SK-N-MC (cell line): ENCODE measurements around the gene RNU5B-1.
"Not testable (repeated sequence)": the region's sequence is repeated elsewhere in the genome, so short reads cannot be mapped to it uniquely, and the experiment has no call there.

Source experiments
- DNase-seq: peaks from one replicate; pipeline ENCODE4 v3.0.0-alpha.2; 2011; ENCODE audit warnings: low read depth, low spot score
- H3K27ac ChIP-seq: fragments of 200-600 bp; sonication (generic); 2 replicates; pipeline ENCODE4 v1.5.1; 2016; ENCODE audit warnings: mixed run types
- H3K36me3 ChIP-seq: fragments of 200-600 bp; sonication (generic); 2 replicates; pipeline ENCODE4 v1.6.1; 2017; ENCODE audit warnings: antibody characterized with exemption, low read length, mixed read lengths; ENCODE audit not compliant: insufficient read depth
- H3K4me3 ChIP-seq: fragments of 200-600 bp; sonication (generic); 2 replicates; pipeline ENCODE4 v1.5.1; 2016
- H3K9ac ChIP-seq: fragments of 200-600 bp; sonication (generic); 2 replicates; pipeline ENCODE4 v1.8.0; 2017; ENCODE audit warnings: mixed run types, mixed read lengths; ENCODE audit not compliant: insufficient read length
- H3K9me3 ChIP-seq: fragments of 200-600 bp; sonication (generic); 2 replicates; pipeline ENCODE4 v1.6.1; 2017; ENCODE audit warnings: low read depth, mild to moderate bottlenecking, antibody characterized with exemption, low read length, moderate library complexity, mixed read lengths
- EZH2 ChIP-seq: fragments of 200-600 bp; sonication (generic); IDR thresholded peaks from one replicate; pipeline ENCODE4 v1.6.1; 2017; ENCODE audit warnings: antibody characterized with exemption
- FOXP2 ChIP-seq: optimal IDR thresholded peaks from 2 replicates; pipeline ENCODE3; 2011; ENCODE audit warnings: mild to moderate bottlenecking, moderate library complexity; ENCODE audit not compliant: insufficient read depth; ENCODE audit errors: extremely low read length, control extremely low read depth
- POLR2AphosphoS5 ChIP-seq: IDR thresholded peaks from 2 replicates; pipeline ENCODE4 v1.6.1; 2012; ENCODE audit warnings: mild to moderate bottlenecking, low read depth, low read length, borderline replicate concordance

RNU5B-1 gene

DNA sequence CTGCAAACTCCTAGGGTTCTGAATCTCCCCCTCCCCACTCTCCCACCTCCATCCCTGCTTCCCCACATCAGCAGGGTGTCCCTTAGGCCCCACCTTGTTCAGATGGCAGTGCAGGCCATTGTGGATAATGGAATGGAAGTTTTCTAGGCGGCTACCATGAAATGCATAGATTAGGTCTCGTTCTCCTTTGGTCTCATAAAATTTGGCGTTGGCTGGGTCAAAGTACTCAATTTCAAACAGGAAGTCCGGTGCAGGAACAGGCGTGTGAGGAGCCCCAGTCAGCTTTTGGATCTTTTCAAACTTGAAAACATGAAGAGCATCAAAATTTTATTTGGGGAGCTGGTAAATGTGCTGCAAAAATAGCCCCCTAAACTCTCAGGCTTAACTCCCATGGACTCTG is 38.0 kb upstream of the RNU5B-1 start:
- Histone ChIP-seq H3K9ac (no peak overlapping the region), H3K4me3 (no peak overlapping the region), H3K9me3 (no peaks in the 10 kb centered on the region), H3K36me3 (peaks cover 18% of the 10 kb centered on the region), H3K27ac (no peak overlapping the region)
- DNase-seq = no peak
- no peak for TF ChIP-seq POLR2AphosphoS5
- TF ChIP-seq EZH2 = no peak
- no peak for TF ChIP-seq FOXP2

GRCh38 chr15:65268411-65268810 is 36.1 kb upstream of the RNU5B-1 start:
- no peaks in the 10 kb centered on the region for H3K9me3 ChIP-seq
- H3K4me3 ChIP-seq = no peak overlapping the region
- H3K27ac ChIP-seq = no peak overlapping the region
- no peak overlapping the region for H3K9ac ChIP-seq
- TF ChIP-seq POLR2AphosphoS5 = no peak
- TF ChIP-seq EZH2 = no peak
- no peak for TF ChIP-seq FOXP2
- DNase-seq = no peak
- H3K36me3 ChIP-seq = peaks cover 13% of the 10 kb centered on the region

- H3K4me3 ChIP-seq, H3K9me3 ChIP-seq, DNase-seq, H3K27ac ChIP-seq, H3K9ac ChIP-seq: not testable (repeated sequence)
- H3K36me3 ChIP-seq = peaks cover 13% of the 10 kb centered on the region
These were observed 33.5 kb upstream of the RNU5B-1 start for GRCh38 chr15:65270811-65271545.

- peaks cover 3% of the 10 kb centered on the region; the same call in 1 of the 2 replicates for H3K36me3 ChIP-seq
- no peak for TF ChIP-seq FOXP2
- TF ChIP-seq POLR2AphosphoS5 = no peak
- no peak for TF ChIP-seq EZH2
These were observed 29.3 kb upstream of the RNU5B-1 start for GRCh38 chr15:65275104-65275727.

DNA sequence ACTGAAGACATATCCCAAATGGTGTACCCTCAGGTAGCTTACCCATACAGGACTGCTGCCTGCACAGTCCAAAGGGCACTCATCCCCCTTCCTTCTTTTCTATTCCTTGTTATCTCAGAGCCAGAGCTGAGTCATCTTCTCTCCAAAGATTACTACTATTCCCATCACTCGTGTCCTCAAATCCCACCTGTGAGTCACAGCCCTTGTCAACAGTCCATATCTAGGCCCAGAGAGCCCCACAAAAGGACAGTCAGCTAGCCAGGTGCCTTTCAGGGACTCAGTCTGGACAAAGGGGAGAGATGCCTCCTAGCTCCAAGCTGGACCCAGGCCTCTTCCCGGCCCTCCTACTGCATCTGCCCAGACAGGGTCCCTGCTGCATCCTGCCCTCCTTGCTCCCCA is 28.8 kb upstream of the RNU5B-1 start:
- Histone ChIP-seq H3K4me3 (no peak overlapping the region), H3K9me3 (no peaks in the 10 kb centered on the region), H3K27ac (no peak overlapping the region), H3K36me3 (no peaks in the 10 kb centered on the region), H3K9ac (no peak overlapping the region)
- no peak for DNase-seq
- TF ChIP-seq POLR2AphosphoS5 (no peak), FOXP2 (no peak), EZH2 (no peak)

More at GRCh38 chr15:65275104-65275727, 29.3 kb upstream of the RNU5B-1 start:
- Histone ChIP-seq H3K9me3 (no peaks in the 10 kb centered on the region), H3K9ac (no peak overlapping the region), H3K4me3 (no peak overlapping the region), H3K27ac (no peak overlapping the region)
- DNase-seq = no peak

- Histone ChIP-seq H3K9me3 (no peaks in the 10 kb centered on the region), H3K27ac (no peak overlapping the region), H3K4me3 (no peak overlapping the region), H3K9ac (no peak overlapping the region), H3K36me3 (no peaks in the 10 kb centered on the region)
- TF ChIP-seq FOXP2 (no peak), EZH2 (no peak), POLR2AphosphoS5 (no peak)
- DNase-seq = no peak
These were observed 27.5 kb upstream of the RNU5B-1 start for GRCh38 chr15:65277015-65277414.

DNA sequence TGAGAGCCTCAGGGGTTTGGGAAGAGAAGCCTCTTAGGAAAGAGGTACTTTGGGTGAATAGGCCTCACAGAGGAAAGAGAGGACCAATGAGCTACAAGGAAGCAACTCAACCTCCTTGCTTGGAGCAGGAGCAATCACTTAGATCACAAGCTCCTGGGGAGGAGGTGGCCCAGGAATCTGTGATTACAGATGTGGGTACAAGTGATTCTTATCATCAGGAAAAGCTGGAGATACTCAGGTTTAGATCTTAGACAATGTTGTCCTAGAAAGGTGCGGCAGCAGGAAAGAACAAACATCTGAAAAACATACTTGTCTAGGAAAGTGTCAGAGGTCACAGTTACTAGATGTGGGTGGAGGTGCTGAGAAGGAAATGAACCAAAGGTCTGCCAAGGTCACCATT is 26.0 kb upstream of the RNU5B-1 start:
- no peaks in the 10 kb centered on the region for H3K9me3 ChIP-seq
- no peak overlapping the region for H3K9ac ChIP-seq
- H3K27ac ChIP-seq = no peak overlapping the region
- TF ChIP-seq EZH2 = no peak
- no peak for TF ChIP-seq POLR2AphosphoS5
- TF ChIP-seq FOXP2 = no peak
- no peak for DNase-seq
- H3K4me3 ChIP-seq = no peak overlapping the region
- H3K36me3 ChIP-seq = no peaks in the 10 kb centered on the region

DNA sequence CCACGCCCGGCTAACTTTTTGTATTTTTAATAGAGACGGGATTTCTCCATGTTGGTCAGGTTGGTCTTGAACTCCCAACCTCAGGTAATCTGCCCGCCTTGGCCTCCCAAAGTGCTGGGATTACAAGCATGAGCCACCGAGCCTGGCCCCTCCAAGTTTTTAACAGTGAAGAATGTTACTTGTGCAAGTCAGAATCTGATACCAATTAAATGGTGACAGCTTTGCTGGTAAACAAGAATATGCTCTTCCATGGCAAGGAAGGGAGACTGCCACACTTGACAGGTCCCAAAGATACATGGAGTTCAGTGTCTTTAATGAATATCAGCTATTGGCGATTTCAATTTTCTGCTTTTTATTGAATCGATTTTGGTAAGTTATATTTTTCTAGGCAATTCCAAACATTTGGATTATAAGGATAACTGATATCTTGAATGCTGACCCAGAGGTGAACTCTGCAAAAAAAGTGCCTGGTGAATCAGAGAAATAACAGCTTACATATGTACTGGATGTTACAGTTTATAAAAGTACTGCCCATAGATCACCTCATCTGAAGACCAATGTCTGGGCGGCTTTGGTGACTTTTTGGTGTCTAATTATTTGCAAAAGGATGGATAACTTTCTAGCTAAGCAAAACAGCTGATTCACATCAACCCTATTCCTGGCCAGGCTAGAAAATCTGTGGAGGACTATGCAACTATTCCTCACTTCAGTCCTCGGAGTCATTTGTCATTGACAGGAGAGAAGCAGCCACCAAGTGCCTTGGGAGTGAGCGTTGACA is 19.0 kb upstream of the RNU5B-1 start:
- H3K4me3 ChIP-seq = peak overlapping the region; percentile 93
- H3K36me3 ChIP-seq = no peaks in the 10 kb centered on the region
- H3K9me3 ChIP-seq = no peaks in the 10 kb centered on the region
- H3K27ac ChIP-seq = no peak overlapping the region
- peak overlapping the region; percentile 89 for H3K9ac ChIP-seq
- TF ChIP-seq POLR2AphosphoS5 (no peak), EZH2 (no peak), FOXP2 (no peak)
- DNase-seq = no peak
